ENCODE measurements around the gene ULBP2. TPM values are rescaled to one million over a fixed set of nuclear protein-coding genes. Genes with fewer than 3 reads are reported as not detected.
"Not testable (repeated sequence)": the region's sequence is repeated elsewhere in the genome, so short reads cannot be mapped to it uniquely, and the experiment has no call there.

Gene ULBP2
- total RNA-seq, 1 experiment from 2014 or later = 0.56 TPM

DNA sequence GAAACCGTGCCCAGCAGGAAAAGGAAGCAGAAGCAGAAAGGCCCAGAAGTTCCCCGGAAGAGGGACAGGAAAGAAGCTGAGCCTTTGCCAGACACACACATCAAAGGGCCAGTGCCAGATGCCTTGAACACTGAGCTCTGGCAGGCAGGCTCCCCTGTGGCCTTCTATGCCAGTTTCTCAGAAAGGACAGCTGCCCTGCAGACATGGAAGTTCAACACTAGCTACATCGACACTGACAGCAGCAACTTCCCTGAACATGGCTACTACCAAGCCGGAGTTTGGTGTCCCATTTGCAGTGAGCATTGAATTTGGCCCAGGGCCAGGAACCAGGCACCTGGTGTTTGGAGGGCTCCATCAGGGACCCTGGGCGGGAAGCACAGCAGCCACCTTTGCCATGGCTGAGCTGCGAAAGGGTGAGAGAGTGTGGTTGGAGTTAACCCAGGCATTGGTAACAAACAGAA, 35.9 kb upstream of the ULBP2 start:
- Histone ChIP-seq H3K4me3 (ENCODE audit: low read length) (no peak overlapping the region), H3K9me2 (replicated peaks; ENCODE audit: insufficient read depth, low read length) (no peaks in the 10 kb centered on the region)

DNA sequence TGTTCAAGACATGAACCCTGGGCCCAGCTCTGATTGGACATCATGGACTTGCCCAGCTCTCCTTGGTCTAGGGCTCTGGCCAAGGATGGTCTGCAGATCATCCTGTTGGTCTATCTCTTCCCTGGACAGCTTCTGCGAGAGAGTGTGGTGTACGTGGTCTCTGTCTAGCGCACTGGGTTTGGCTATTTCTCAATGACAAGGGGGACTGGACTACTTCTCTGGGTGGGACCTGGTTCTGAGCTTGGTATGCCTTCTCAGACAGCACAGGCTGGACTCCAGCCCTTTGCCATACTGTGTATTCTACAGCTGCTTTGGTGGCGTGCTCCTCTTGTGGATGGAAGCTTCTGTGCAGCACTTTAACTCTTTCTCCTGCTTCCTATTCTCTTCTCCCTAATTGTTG, 35.4 kb upstream of the ULBP2 start:
- no peak overlapping the region for H3K9ac ChIP-seq (ENCODE audit: low read length)
- no peak overlapping the region for H2AFZ ChIP-seq (ENCODE audit: low read length)
- no peaks in the 10 kb centered on the region for H3K79me2 ChIP-seq (ENCODE audit: low read length)
- no peaks in the 10 kb centered on the region for H3K27me3 ChIP-seq (ENCODE audit: low read length)
- no peaks in the 10 kb centered on the region for H3K9me2 ChIP-seq (replicated peaks; ENCODE audit: insufficient read depth, low read length)
- H3K4me3 ChIP-seq (ENCODE audit: low read length) = no peak overlapping the region
- H3K4me2 ChIP-seq (ENCODE audit: low read depth, low read length, poor library complexity, severe bottlenecking) = no peak overlapping the region
- no peaks in the 10 kb centered on the region for H4K20me1 ChIP-seq (ENCODE audit: insufficient read depth, low read depth, low read length)
- DNase-seq = no peak
- no peak overlapping the region for H3K27ac ChIP-seq (ENCODE audit: low read length)
- no peaks in the 10 kb centered on the region for H3K9me3 ChIP-seq (ENCODE audit: low read length)
- H3K36me3 ChIP-seq (ENCODE audit: insufficient read depth, low read length) = no peaks in the 10 kb centered on the region
- H3K4me1 ChIP-seq (ENCODE audit: low read length) = no peaks in the 10 kb centered on the region

More for the DNA sequence above, 35.9 kb upstream of the ULBP2 start:
- no peak overlapping the region for H3K4me2 ChIP-seq (ENCODE audit: low read depth, low read length, poor library complexity, severe bottlenecking)
- DNase-seq = no peak
- no peaks in the 10 kb centered on the region for H4K20me1 ChIP-seq (ENCODE audit: insufficient read depth, low read depth, low read length)
- no peaks in the 10 kb centered on the region for H3K4me1 ChIP-seq (ENCODE audit: low read length)
- H3K9me3 ChIP-seq (ENCODE audit: low read length) = no peaks in the 10 kb centered on the region
- no peaks in the 10 kb centered on the region for H3K27me3 ChIP-seq (ENCODE audit: low read length)
- no peaks in the 10 kb centered on the region for H3K36me3 ChIP-seq (ENCODE audit: insufficient read depth, low read length)
- H3K9ac ChIP-seq (ENCODE audit: low read length) = no peak overlapping the region
- no peak overlapping the region for H2AFZ ChIP-seq (ENCODE audit: low read length)
- H3K79me2 ChIP-seq (ENCODE audit: low read length) = no peaks in the 10 kb centered on the region
- H3K27ac ChIP-seq (ENCODE audit: low read length) = no peak overlapping the region

DNA sequence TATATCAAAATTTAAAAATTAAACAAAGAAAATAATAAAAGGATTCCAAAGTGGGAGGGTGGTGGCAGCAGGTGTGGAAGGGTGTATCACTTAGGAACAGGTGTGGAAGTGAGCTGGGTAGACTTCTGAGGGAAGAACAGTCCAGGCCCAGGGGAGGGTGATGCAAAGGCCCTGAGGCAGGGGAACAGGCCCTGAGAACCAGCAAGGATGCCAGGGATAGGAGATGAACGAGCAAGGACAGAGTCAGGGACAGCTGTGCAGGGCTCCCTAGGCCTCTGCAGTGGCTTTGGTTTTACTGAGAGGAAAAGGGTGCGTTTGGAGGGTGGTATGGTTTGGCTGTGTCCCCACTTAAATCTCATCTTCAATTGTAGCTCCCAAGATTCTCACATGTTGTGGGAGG, 34.5 kb upstream of the ULBP2 start:
- H3K4me1 ChIP-seq (ENCODE audit: low read length) = no peaks in the 10 kb centered on the region
- DNase-seq = no peak
- H3K36me3 ChIP-seq (ENCODE audit: insufficient read depth, low read length) = no peaks in the 10 kb centered on the region
- H3K9me3 ChIP-seq (ENCODE audit: low read length) = no peaks in the 10 kb centered on the region
- no peak overlapping the region for H3K4me3 ChIP-seq (ENCODE audit: low read length)
- H3K9ac ChIP-seq (ENCODE audit: low read length) = no peak overlapping the region
- no peaks in the 10 kb centered on the region for H3K79me2 ChIP-seq (ENCODE audit: low read length)
- H3K9me2 ChIP-seq (replicated peaks; ENCODE audit: insufficient read depth, low read length) = no peaks in the 10 kb centered on the region
- no peaks in the 10 kb centered on the region for H4K20me1 ChIP-seq (ENCODE audit: insufficient read depth, low read depth, low read length)
- H3K27ac ChIP-seq (ENCODE audit: low read length) = no peak overlapping the region
- no peak overlapping the region for H3K4me2 ChIP-seq (ENCODE audit: low read depth, low read length, poor library complexity, severe bottlenecking)
- no peak overlapping the region for H2AFZ ChIP-seq (ENCODE audit: low read length)
- H3K27me3 ChIP-seq (ENCODE audit: low read length) = no peaks in the 10 kb centered on the region

DNA sequence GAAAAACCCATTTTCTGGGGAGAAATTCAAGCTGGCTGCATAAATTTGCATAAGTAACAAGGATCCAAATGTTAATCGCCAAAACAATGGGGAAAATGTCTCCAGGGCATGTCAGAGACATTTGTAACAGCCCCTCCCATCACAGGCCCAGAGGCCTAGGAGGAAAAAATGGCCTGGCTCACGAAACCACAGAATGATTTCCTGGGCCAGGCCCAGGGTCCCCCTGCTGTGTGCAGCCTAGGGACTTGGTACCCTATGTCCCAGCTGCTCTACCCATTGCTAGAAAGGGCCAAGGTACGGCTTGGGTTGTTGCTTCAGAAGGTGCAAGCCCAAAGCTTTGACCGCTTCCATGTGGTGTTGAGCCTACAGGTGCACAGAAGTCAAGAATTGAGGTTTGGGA, 33.3 kb upstream of the ULBP2 start:
- H3K79me2 ChIP-seq (ENCODE audit: low read length); H4K20me1 ChIP-seq (ENCODE audit: insufficient read depth, low read depth, low read length); H3K36me3 ChIP-seq (ENCODE audit: insufficient read depth, low read length); H3K9me3 ChIP-seq (ENCODE audit: low read length); H3K9ac ChIP-seq (ENCODE audit: low read length); H3K4me2 ChIP-seq (ENCODE audit: low read depth, low read length, poor library complexity, severe bottlenecking); H3K27me3 ChIP-seq (ENCODE audit: low read length); H3K9me2 ChIP-seq (replicated peaks; ENCODE audit: insufficient read depth, low read length); H3K27ac ChIP-seq (ENCODE audit: low read length); H2AFZ ChIP-seq (ENCODE audit: low read length); H3K4me1 ChIP-seq (ENCODE audit: low read length); DNase-seq; H3K4me3 ChIP-seq (ENCODE audit: low read length): not testable (repeated sequence)

DNA sequence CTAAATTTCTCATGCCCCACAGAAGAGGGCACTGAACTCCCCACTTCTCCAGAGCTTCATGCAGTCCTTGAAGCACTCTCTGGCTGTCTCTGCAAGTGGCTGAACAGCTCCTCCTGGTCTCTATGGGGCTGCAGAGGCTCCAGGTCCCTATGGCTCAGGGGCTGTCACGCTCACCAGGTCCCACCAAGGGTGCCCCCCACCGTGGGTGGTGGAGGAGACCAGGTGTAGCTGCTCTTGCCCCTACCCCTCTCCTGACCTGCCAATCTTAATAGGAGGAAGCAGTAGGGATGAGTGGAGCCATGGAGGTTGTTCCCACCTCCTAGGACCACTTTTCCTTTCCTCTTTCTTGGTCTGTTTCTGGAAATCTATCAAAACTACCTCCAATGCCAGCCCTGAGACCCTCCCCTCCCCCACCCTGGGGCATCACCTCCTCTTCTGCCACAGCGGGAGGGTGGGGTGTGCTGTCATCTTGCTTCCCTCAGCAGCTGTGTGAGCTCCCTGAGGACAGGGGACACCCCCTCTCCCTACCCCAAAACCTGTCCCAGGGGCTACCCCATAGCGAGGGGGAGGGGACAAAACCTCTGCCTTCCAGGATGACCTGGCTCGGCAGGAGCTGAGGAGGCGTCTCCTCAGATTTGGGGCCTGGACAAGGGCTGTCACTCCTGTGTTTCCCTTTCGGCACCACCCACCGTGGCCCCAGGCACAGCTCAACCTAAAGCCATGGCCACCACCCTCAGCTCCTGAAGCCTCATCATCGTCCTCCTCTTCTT, 31.9 kb upstream of the ULBP2 start:
- Histone ChIP-seq H3K36me3 (ENCODE audit: insufficient read depth, low read length) (no peaks in the 10 kb centered on the region), H3K9ac (ENCODE audit: low read length) (no peak overlapping the region), H3K9me3 (ENCODE audit: low read length) (no peaks in the 10 kb centered on the region), H3K4me3 (ENCODE audit: low read length) (no peak overlapping the region), H3K27ac (ENCODE audit: low read length) (no peak overlapping the region), H3K9me2 (replicated peaks; ENCODE audit: insufficient read depth, low read length) (no peaks in the 10 kb centered on the region), H3K79me2 (ENCODE audit: low read length) (no peaks in the 10 kb centered on the region), H3K27me3 (ENCODE audit: low read length) (no peaks in the 10 kb centered on the region), H3K4me1 (ENCODE audit: low read length) (no peaks in the 10 kb centered on the region), H3K4me2 (ENCODE audit: low read depth, low read length, poor library complexity, severe bottlenecking) (no peak overlapping the region), H2AFZ (ENCODE audit: low read length) (no peak overlapping the region), H4K20me1 (ENCODE audit: insufficient read depth, low read depth, low read length) (no peaks in the 10 kb centered on the region)
- DNase-seq = no peak

DNA sequence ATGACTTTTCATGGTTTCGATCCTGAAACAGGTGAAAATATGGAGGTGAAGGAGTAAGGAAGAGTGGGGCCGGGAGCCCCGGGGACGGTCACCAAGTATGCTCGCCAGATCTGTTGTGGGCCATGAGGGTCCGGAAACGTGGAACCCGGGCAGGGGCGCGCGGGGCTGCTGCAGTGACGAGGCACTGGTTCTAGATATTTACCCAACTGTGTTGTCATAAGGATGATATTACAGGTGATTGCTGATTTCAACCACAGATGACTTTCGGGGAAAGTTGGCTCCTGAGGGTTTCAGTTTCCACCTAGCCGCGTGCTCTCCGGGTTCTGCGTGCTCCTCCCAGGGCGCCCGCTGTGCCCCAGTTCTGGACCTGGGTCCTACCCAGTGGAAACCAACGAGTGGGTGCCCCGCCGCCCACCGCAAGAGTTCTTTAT, 31.1 kb upstream of the ULBP2 start:
- Histone ChIP-seq H3K79me2 (ENCODE audit: low read length) (no peaks in the 10 kb centered on the region), H4K20me1 (ENCODE audit: insufficient read depth, low read depth, low read length) (no peaks in the 10 kb centered on the region), H3K4me1 (ENCODE audit: low read length) (no peaks in the 10 kb centered on the region), H3K36me3 (ENCODE audit: insufficient read depth, low read length) (no peaks in the 10 kb centered on the region), H2AFZ (ENCODE audit: low read length) (no peak overlapping the region), H3K9ac (ENCODE audit: low read length) (no peak overlapping the region), H3K9me2 (replicated peaks; ENCODE audit: insufficient read depth, low read length) (no peaks in the 10 kb centered on the region), H3K27me3 (ENCODE audit: low read length) (no peaks in the 10 kb centered on the region), H3K27ac (ENCODE audit: low read length) (no peak overlapping the region), H3K4me3 (ENCODE audit: low read length) (no peak overlapping the region), H3K4me2 (ENCODE audit: low read depth, low read length, poor library complexity, severe bottlenecking) (no peak overlapping the region), H3K9me3 (ENCODE audit: low read length) (no peaks in the 10 kb centered on the region)
- DNase-seq = no peak

DNA sequence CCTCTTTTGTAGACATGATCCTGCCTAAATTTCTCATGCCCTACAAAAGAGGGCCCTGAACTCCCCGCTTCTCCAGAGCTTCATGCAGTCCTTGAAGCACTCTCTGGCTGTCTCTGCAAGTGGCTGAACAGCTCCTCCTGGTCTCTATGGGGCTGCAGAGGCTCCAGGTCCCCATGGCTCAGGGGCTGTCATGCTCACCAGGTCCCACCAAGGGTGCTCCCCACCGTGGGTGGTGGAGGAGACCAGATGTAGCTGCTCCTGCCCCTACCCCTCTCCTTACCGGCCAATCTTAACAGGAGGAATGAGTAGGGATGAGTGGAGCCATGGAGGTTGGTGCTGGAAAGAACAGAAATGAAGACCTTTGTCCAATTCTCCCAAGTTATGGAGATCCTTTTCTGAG, 29.1 kb upstream of the ULBP2 start:
- DNase-seq = not testable (repeated sequence)

DNA sequence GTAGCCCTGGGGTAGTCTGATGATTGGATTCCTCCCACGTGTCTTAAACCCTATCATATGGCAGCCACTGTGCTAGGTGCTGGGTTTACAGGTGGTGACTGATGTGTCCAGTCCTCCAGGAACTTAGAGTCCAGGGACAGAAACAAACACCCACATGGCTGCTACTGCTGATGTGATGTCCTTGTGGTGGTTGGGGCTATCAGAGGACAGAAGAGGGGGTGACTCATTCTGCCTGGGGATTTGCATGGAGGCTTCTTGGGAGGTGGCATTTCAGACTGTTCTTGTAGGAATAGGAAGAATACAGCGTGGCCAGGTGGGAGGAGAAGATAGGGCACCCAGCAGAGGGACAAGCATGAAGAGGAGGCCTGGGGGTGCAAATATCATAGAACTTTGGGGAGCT, 28.7 kb upstream of the ULBP2 start:
- H3K4me3 ChIP-seq (ENCODE audit: low read length) = no peak overlapping the region
- H3K9me3 ChIP-seq (ENCODE audit: low read length) = no peaks in the 10 kb centered on the region
- H3K27ac ChIP-seq (ENCODE audit: low read length) = no peak overlapping the region
- no peaks in the 10 kb centered on the region for H3K36me3 ChIP-seq (ENCODE audit: insufficient read depth, low read length)
- H3K4me1 ChIP-seq (ENCODE audit: low read length) = no peaks in the 10 kb centered on the region
- no peak overlapping the region for H3K9ac ChIP-seq (ENCODE audit: low read length)
- H3K4me2 ChIP-seq (ENCODE audit: low read depth, low read length, poor library complexity, severe bottlenecking) = no peak overlapping the region
- DNase-seq = no peak
- no peak overlapping the region for H2AFZ ChIP-seq (ENCODE audit: low read length)
- H3K79me2 ChIP-seq (ENCODE audit: low read length) = no peaks in the 10 kb centered on the region
- H3K27me3 ChIP-seq (ENCODE audit: low read length) = no peaks in the 10 kb centered on the region
- H4K20me1 ChIP-seq (ENCODE audit: insufficient read depth, low read depth, low read length) = no peaks in the 10 kb centered on the region
- H3K9me2 ChIP-seq (replicated peaks; ENCODE audit: insufficient read depth, low read length) = no peaks in the 10 kb centered on the region

More for the DNA sequence above, 29.1 kb upstream of the ULBP2 start:
- not testable (repeated sequence) for H4K20me1 ChIP-seq (ENCODE audit: insufficient read depth, low read depth, low read length); H3K4me3 ChIP-seq (ENCODE audit: low read length); H3K4me2 ChIP-seq (ENCODE audit: low read depth, low read length, poor library complexity, severe bottlenecking); H3K4me1 ChIP-seq (ENCODE audit: low read length); H2AFZ ChIP-seq (ENCODE audit: low read length); H3K9ac ChIP-seq (ENCODE audit: low read length); H3K79me2 ChIP-seq (ENCODE audit: low read length); H3K27me3 ChIP-seq (ENCODE audit: low read length); H3K27ac ChIP-seq (ENCODE audit: low read length); H3K9me2 ChIP-seq (replicated peaks; ENCODE audit: insufficient read depth, low read length); H3K36me3 ChIP-seq (ENCODE audit: insufficient read depth, low read length); H3K9me3 ChIP-seq (ENCODE audit: low read length)

All from Karpas-422 (cell line).